Measurements from ENCODE around the gene GPR161. TPM values are rescaled to one million over a fixed set of nuclear protein-coding genes. Genes with fewer than 3 reads are reported as not detected.

GPR161 gene
- total RNA-seq, 6 experiments from 2014 or later, result 9.3 to 14.5 (median 13.2) TPM

DNA sequence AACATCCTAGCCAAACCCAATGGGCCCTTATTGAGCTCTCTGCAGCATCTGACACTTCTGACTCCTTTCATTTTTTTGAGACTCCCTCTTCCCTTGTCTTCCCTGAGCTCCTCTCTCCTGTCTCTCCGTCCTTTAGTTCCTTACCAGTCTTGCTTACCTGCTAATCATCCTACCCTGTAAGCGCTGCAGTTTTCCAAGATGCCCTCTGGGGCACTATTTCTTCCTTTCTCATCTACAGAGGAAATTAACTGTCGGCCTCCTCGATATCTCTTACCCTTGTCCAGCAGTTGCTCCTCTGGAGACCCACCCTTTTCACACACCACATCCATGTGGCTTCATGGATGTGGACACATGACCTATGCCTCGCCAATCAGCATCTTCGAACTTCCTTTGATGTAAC, 6.8 kb downstream of the GPR161 start:
- H3K36me3 Mint-ChIP-seq (ENCODE audit: low read depth), result peaks cover 7% of the 10 kb centered on the region
- TF ChIP-seq, protein P1, sequence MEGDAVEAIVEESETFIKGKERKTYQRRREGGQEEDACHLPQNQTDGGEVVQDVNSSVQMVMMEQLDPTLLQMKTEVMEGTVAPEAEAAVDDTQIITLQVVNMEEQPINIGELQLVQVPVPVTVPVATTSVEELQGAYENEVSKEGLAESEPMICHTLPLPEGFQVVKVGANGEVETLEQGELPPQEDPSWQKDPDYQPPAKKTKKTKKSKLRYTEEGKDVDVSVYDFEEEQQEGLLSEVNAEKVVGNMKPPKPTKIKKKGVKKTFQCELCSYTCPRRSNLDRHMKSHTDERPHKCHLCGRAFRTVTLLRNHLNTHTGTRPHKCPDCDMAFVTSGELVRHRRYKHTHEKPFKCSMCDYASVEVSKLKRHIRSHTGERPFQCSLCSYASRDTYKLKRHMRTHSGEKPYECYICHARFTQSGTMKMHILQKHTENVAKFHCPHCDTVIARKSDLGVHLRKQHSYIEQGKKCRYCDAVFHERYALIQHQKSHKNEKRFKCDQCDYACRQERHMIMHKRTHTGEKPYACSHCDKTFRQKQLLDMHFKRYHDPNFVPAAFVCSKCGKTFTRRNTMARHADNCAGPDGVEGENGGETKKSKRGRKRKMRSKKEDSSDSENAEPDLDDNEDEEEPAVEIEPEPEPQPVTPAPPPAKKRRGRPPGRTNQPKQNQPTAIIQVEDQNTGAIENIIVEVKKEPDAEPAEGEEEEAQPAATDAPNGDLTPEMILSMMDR (IDR thresholded peaks at IDR 0.05), result no peak
- DNase-seq, result no peak
- no peaks in the 10 kb centered on the region for H3K9me3 Mint-ChIP-seq
- H3K27me3 Mint-ChIP-seq (ENCODE audit: insufficient read depth), result no peaks in the 10 kb centered on the region
- H3K4me1 Mint-ChIP-seq (ENCODE audit: low read depth), result peaks cover 12% of the 10 kb centered on the region
- H3K4me3 Mint-ChIP-seq, result no peak overlapping the region
- no peak overlapping the region for H3K27ac Mint-ChIP-seq

DNA sequence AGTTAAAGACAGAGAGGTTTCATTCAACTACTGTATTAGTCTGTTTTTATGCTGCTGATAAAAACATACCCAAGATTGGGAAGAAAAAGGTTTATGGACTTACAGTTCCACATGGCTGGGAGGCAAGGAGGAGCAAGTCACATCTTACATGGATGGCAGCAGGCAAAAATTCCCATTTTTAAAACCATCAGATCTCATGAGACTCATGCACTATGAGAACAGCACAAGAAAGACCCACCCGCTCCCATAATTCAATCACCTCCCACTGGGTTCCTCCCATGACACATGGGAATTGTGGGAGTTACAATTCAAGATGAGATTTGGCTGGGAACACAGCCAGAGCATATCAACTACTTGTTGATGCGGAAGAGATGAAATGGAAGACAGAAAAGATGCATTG, 9.2 kb downstream of the GPR161 start:
- Mint-ChIP-seq H3K9me3 (no peaks in the 10 kb centered on the region), H3K27me3 (ENCODE audit: insufficient read depth) (no peaks in the 10 kb centered on the region), H3K27ac (no peak overlapping the region), H3K36me3 (ENCODE audit: low read depth) (peaks cover 7% of the 10 kb centered on the region), H3K4me3 (no peak overlapping the region), H3K4me1 (ENCODE audit: low read depth) (peaks cover 6% of the 10 kb centered on the region; the same call in 1 of the 2 replicates)
- DNase-seq, result no peak
- TF ChIP-seq, protein P1 (IDR thresholded peaks at IDR 0.05), result no peak

DNA sequence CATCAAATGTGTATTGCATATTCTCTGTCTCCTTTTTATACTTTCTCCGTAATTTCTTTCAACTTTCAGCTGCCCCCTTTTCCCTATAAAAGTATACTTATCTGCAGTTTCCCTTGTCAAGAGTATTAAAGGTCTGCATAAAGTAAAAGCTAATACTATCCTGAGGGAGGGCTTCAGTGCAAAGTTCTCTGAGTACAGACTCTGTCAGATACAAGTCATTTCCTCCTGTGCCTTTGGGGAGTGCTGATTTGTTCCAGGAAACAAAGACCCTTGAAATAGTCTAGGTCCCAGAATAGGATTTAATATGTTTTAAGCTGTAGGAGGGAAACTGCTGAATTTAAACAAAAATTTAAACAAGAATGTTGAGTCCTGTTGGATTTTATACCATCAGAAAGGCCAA, 11.7 kb downstream of the GPR161 start:
- DNase-seq, result no peak
- TF ChIP-seq, protein P1 (IDR thresholded peaks at IDR 0.05), result no peak
- Mint-ChIP-seq H3K9me3 (no peaks in the 10 kb centered on the region), H3K27ac (no peak overlapping the region), H3K27me3 (ENCODE audit: insufficient read depth) (no peaks in the 10 kb centered on the region), H3K36me3 (ENCODE audit: low read depth) (peaks cover 7% of the 10 kb centered on the region), H3K4me3 (no peak overlapping the region), H3K4me1 (ENCODE audit: low read depth) (peaks cover 21% of the 10 kb centered on the region; the same call in 1 of the 2 replicates)

DNA sequence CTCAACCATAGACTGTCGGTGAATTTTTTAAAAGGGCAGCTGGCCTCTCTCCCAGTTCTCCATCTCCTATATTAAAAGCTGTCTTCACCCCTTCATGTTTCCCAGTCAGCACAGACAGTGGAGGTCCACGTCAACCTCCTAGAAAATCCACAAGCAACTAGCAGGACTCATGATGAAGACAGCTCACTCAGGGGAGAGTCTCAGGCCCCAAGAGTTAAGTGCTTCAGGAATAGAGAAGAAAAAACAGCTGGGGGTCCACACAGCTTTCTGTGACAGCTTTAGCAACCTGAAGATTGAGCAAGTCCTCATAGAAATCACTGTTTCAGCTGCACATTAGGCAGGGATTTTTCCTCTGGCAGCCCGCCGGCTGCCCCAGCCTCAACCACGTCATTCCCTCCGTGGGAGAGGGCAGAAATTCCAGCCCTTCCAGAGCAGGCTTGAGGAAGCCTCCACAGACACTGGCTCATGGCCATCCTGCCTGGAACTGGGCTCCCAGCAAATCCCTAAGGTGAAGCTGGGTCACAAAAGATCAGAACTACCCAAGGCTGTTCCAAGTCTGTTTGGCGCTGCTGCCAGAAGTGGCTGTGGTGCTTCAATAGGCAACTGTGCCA, 15.2 kb downstream of the GPR161 start:
- DNase-seq, result no peak
- peak overlapping the region; percentile 44; the same call in 1 of the 2 replicates for H3K27ac Mint-ChIP-seq
- no peaks in the 10 kb centered on the region for H3K9me3 Mint-ChIP-seq
- peaks cover 21% of the 10 kb centered on the region; the same call in 1 of the 2 replicates for H3K4me1 Mint-ChIP-seq (ENCODE audit: low read depth)
- peaks cover 14% of the 10 kb centered on the region for H3K36me3 Mint-ChIP-seq (ENCODE audit: low read depth)
- peak overlapping the region; percentile 1; the same call in 1 of the 2 replicates for H3K4me3 Mint-ChIP-seq
- H3K27me3 Mint-ChIP-seq (ENCODE audit: insufficient read depth), result no peaks in the 10 kb centered on the region
- TF ChIP-seq, protein P1 (IDR thresholded peaks at IDR 0.05), result no peak

DNA sequence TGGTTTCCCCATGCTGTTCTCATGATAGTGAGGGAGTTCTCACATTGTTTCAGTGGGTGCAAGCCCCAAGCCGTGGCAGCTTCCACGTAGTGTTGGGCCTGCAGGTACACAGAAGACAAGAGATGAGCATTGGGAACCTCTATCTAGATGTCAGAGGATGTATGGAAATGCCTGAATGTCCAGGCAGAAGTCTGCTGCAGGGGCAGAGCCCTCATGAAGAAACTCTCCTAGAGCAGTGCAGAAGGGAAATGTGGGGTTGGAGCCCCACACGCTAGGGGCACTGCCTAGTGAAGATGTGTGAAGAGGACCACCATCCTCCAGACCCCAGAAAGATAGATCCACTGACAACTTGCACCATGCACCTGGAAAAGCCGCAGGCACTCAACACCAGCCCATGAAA, 17.0 kb downstream of the GPR161 start:
- TF ChIP-seq, protein P1 (IDR thresholded peaks at IDR 0.05), result no peak
- Mint-ChIP-seq H3K4me3 (no peak overlapping the region), H3K27ac (no peak overlapping the region), H3K36me3 (ENCODE audit: low read depth) (peaks cover 14% of the 10 kb centered on the region), H3K4me1 (ENCODE audit: low read depth) (peaks cover 17% of the 10 kb centered on the region; the same call in 1 of the 2 replicates), H3K27me3 (ENCODE audit: insufficient read depth) (no peaks in the 10 kb centered on the region; the same call in 1 of the 2 replicates), H3K9me3 (no peaks in the 10 kb centered on the region)
- DNase-seq, result no peak

Measured in HFFc6 (cell line).